Lower leg skin (tissue), 4 donors: ENCODE data around the gene TMEM39B. TPM values are rescaled to one million over a fixed set of nuclear protein-coding genes. Genes with fewer than 3 reads are reported as not detected.
"Not testable (repeated sequence)": the region's sequence is repeated elsewhere in the genome, so short reads cannot be mapped to it uniquely, and the experiment has no call there.

Source experiments
- DNase-seq, 2 donors: peaks; one replicate each; pipeline ENCODE4 v3.0.0-alpha.2; 2019; ENCODE audit warnings: low spot score in 2 of 2
- H3K4me3 ChIP-seq: fragments of 200-600 bp; sonication (generic); 2 replicates; pipeline ENCODE4 v1.5.1; 2017; ENCODE audit warnings: mild to moderate bottlenecking, low read depth; ENCODE audit not compliant: poor library complexity, severe bottlenecking
- CTCF ChIP-seq, 3 donors: fragments of 450-650 bp; IDR thresholded peaks; one replicate each; pipeline ENCODE4 v1.5.1; 2016; ENCODE audit warnings: antibody characterized with exemption in 3 of 3, mild to moderate bottlenecking in 3 of 3, moderate library complexity in 2 of 3
- POLR2A ChIP-seq, 2 donors: fragments of 450-650 bp; IDR thresholded peaks; one replicate each; pipeline ENCODE4 v1.6.1; 2016 to 2017; ENCODE audit warnings: antibody characterized with exemption in 2 of 2, mild to moderate bottlenecking in 1 of 2, moderate library complexity in 1 of 2
- WGBS, 2 donors: methylation state at CpG; one replicate each; pipeline ENCODE4 v1.1.5; 2018; 5-methylcytosine and 5-hydroxymethylcytosine counted together
- intact Hi-C: fragments of 100-400 bp; cut with DNase I; formaldehyde crosslinking; loops from one replicate; pipeline ENCODE4 v1.15.0; 2023; ENCODE audit warnings: low total_unique reads
- total RNA-seq, 4 donors: library from RNA; depleted of rRNA; stranded (reverse); fragments of >200 nt; gene quantifications; one replicate each; pipeline ENCODE4 v1.1.0, GENCODE V29; 2016

The TMEM39B gene
- total RNA-seq, 4 donors from 2014 or later = 2.9 to 5.0 (median 4.3) TPM

GRCh38 chr1:32111040-32111623 lies 38.4 kb downstream of the TMEM39B start:
- 71 to 75% methylated on average over 2 of the region's 2 CpGs for WGBS, 2 donors
- DNase-seq = no peak
- no peak overlapping the region for H3K4me3 ChIP-seq
- TF ChIP-seq POLR2A (IDR thresholded peaks at IDR 0.05) (no peak), CTCF (IDR thresholded peaks at IDR 0.05) (no peak)
- intact Hi-C loops = no loop called here

GRCh38 chr1:32111789-32112188 lies 39.0 kb downstream of the TMEM39B start:
- H3K4me3 ChIP-seq = no peak overlapping the region
- intact Hi-C loops = no loop called here

GRCh38 chr1:32112806-32113375 lies 40.2 kb downstream of the TMEM39B start:
- TF ChIP-seq CTCF (IDR thresholded peaks at IDR 0.05) (no peak), POLR2A (IDR thresholded peaks at IDR 0.05) (no peak)
- 87 to 89% methylated on average over 5 of the region's 5 CpGs for WGBS, 2 donors
- no peak overlapping the region for H3K4me3 ChIP-seq
- intact Hi-C loops = no loop called here
- DNase-seq = no peak

More at GRCh38 chr1:32111789-32112188, 39.0 kb downstream of the TMEM39B start:
- no peak for TF ChIP-seq POLR2A (IDR thresholded peaks at IDR 0.05)
- no peak for TF ChIP-seq CTCF (IDR thresholded peaks at IDR 0.05)
- DNase-seq = no peak

- DNase-seq, H3K4me3 ChIP-seq, intact Hi-C loops: not testable (repeated sequence)
- WGBS, 2 donors = 89 to 93% methylated on average over 4 of the region's 4 CpGs
Measured at GRCh38 chr1:32113436-32113835, 40.7 kb downstream of the TMEM39B start.

DNA sequence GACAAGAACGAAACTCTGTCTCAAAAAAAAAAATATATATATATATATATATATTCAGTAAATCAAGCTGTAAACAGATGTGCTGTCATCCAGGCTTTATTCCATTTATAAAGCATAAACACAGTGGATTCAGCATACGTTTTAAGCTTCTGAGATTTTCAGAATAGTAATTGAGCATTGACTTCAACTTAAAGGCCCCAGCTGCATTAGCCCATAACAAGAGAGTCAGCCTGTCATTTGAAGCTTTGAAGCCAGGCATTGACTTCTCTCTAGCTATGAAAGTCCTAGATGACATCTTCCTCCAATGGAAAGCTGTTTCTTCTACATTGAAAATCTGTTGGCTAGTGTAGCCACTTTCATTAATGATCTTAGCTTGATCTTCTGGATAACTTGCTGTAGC lies 41.7 kb downstream of the TMEM39B start:
- intact Hi-C loops = no loop called here
- WGBS, 2 donors = 66 to 78% methylated on average over 2 of the region's 2 CpGs
- TF ChIP-seq CTCF (IDR thresholded peaks at IDR 0.05) (no peak), POLR2A (IDR thresholded peaks at IDR 0.05) (no peak)
- no peak for DNase-seq
- no peak overlapping the region for H3K4me3 ChIP-seq

DNA sequence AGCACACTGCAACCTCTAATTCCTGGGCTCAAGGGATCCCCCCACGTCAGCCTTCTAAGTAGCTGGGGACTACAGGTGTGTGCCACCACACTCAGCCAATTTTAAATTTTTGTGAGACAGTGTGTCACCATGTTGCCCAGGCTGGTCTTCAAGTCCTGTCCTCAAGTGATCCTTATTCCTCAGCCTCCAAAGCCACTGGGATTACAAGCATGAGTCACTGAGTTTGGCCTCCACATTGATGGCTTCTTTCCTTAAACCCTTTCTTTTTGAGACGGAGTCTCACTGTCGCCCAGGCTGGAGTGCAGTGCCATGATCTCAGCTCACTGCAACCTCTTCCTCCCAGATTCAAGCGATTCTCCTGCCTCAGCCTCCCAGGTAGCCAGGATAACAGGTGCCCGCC lies 42.8 kb downstream of the TMEM39B start:
- TF ChIP-seq POLR2A (IDR thresholded peaks at IDR 0.05) = no peak
- TF ChIP-seq CTCF (IDR thresholded peaks at IDR 0.05) = no peak
- WGBS, 2 donors = 82 to 85% methylated on average over 5 of the region's 5 CpGs
- DNase-seq = no peak
- intact Hi-C loops = no loop called here
- no peak overlapping the region for H3K4me3 ChIP-seq
